Stomach (tissue), 4 donors: Measurements from ENCODE around the gene ZXDB.

Experiments used
- CTCF ChIP-seq, 7 experiments: fragments of 450-650 bp in 4 of 7; fragments of 200-600 bp in 3 of 7; sonication (generic) in 3 of 7; IDR thresholded peaks; one replicate each; pipeline ENCODE4 v1.5.1; 2016 to 2019; ENCODE audit warnings: antibody characterized with exemption in 7 of 7, control low read depth in 2 of 7, mild to moderate bottlenecking in 1 of 7
- POLR2AphosphoS5 ChIP-seq, 3 donors: sonication (generic); formaldehyde crosslinking; IDR thresholded peaks; one replicate each; pipeline ENCODE4 v1.6.1; 2016; ENCODE audit warnings: antibody characterized with exemption in 3 of 3

- TF ChIP-seq CTCF (IDR thresholded peaks at IDR 0.05) (no peak), POLR2AphosphoS5 (IDR thresholded peaks at IDR 0.05) (no peak)
Measured at GRCh38 chrX:57583477-57583876, 8.3 kb upstream of the ZXDB start.
